ENCODE results near the gene URB1. TPM values are rescaled to one million over a fixed set of nuclear protein-coding genes. Genes with fewer than 3 reads are reported as not detected.

URB1 gene
- total and polyA plus RNA-seq, 9 donors, result 7.6 to 29.6 (median 18.0) TPM

DNA sequence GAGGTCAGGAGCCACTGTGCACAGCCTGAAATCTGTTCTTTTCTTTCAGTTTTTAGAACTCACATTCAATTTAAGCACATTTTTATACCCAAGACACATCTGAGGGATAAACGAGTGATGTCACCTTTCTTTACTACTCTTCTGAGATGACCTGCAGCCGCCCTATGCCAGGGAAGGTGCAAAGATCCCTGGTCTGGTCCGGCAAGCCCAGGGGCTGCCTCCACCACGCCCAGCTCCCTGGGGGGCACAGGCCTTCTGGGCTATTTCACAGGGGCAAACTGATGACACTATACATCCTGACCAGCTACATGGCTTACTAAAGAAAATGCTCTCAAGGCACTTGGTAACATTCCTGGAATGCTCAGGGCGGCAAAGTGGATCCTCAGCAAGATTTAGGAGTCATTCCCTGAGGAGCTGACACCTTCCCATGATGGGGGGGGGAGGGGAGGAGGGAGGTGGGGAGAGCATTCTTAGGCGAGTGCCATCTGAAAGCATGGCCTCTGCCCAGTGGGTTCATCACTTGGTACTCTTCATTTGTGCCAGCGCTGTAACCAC is 82.8 kb downstream of the URB1 start:
- Histone ChIP-seq H3K4me3 (no peak overlapping the region), H3K27me3 (no peaks in the 10 kb centered on the region), H3K27ac (no peak overlapping the region), H3K4me1 (ENCODE audit: insufficient read depth) (no peaks in the 10 kb centered on the region), H3K9me3 (no peaks in the 10 kb centered on the region), H3K36me3 (no peaks in the 10 kb centered on the region)
- intact Hi-C loops (cut with DNase I), result no loop called here
- TF ChIP-seq POLR2A (IDR thresholded peaks at IDR 0.05), result no peak
- no peak for TF ChIP-seq EP300 (IDR thresholded peaks at IDR 0.05)
- TF ChIP-seq, protein P1, sequence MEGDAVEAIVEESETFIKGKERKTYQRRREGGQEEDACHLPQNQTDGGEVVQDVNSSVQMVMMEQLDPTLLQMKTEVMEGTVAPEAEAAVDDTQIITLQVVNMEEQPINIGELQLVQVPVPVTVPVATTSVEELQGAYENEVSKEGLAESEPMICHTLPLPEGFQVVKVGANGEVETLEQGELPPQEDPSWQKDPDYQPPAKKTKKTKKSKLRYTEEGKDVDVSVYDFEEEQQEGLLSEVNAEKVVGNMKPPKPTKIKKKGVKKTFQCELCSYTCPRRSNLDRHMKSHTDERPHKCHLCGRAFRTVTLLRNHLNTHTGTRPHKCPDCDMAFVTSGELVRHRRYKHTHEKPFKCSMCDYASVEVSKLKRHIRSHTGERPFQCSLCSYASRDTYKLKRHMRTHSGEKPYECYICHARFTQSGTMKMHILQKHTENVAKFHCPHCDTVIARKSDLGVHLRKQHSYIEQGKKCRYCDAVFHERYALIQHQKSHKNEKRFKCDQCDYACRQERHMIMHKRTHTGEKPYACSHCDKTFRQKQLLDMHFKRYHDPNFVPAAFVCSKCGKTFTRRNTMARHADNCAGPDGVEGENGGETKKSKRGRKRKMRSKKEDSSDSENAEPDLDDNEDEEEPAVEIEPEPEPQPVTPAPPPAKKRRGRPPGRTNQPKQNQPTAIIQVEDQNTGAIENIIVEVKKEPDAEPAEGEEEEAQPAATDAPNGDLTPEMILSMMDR (IDR thresholded peaks at IDR 0.05), result no peak
- DNase-seq, result no peak
- 86 to 89% (median 87%) methylated on average over 7 of the region's 7 CpGs for WGBS, 3 donors

DNA sequence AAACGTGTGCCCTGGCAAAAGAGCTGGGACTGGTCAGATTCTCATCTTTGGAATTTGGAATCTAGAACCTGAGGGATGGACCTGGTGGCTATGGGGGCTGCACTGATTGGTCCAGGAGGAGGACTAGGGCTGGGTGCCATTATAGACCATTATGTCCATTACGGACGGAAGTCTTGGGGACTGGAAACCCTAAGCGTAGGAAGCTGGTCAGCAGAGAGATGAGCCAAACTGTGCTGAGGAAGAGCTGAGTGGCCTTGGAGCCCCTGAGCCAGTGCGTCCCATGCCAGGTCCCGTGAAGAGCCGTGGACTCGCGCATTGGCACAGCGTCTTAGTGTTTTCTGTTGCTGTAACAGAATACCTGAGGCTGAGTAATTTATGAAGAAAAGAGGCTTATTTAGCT is 84.1 kb downstream of the URB1 start:
- Histone ChIP-seq H3K4me1 (ENCODE audit: insufficient read depth) (no peaks in the 10 kb centered on the region), H3K9me3 (no peaks in the 10 kb centered on the region), H3K27me3 (no peaks in the 10 kb centered on the region), H3K27ac (no peak overlapping the region), H3K36me3 (no peaks in the 10 kb centered on the region), H3K4me3 (no peak overlapping the region)
- no peak for DNase-seq
- intact Hi-C loops (cut with DNase I), result no loop called here
- 90 to 95% (median 91%) methylated on average over 10 of the region's 10 CpGs for WGBS, 3 donors
- TF ChIP-seq POLR2A (IDR thresholded peaks at IDR 0.05) (no peak), EP300 (IDR thresholded peaks at IDR 0.05) (no peak)
- TF ChIP-seq, protein P1 (IDR thresholded peaks at IDR 0.05), result no peak

DNA sequence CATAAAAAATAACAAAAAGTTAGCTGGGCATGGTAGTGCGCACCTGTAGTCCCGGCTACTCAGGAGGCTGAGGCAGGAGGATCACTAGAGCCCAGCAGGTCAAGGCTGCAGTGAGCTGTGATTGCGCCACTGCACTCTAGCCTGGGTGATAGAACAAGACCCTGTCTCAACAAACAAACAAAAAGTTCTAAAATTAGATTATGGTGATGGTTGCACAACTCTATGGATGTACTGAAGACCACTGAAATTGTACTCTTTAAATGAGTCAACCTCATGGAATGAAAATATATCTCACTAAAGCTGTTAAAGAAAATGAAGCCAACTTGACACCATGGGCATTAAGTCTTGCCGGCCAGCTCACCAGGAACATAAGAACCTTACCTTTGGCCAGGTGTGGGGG is 85.1 kb downstream of the URB1 start:
- no peak overlapping the region for H3K27ac ChIP-seq
- WGBS, 3 donors, result 85 to 91% (median 88%) methylated on average over 4 of the region's 4 CpGs
- no peak for DNase-seq
- intact Hi-C loops (cut with DNase I), result no loop called here
- no peaks in the 10 kb centered on the region for H3K9me3 ChIP-seq
- H3K4me3 ChIP-seq, result no peak overlapping the region
- no peaks in the 10 kb centered on the region for H3K27me3 ChIP-seq
- TF ChIP-seq EP300 (IDR thresholded peaks at IDR 0.05), result no peak
- no peaks in the 10 kb centered on the region for H3K4me1 ChIP-seq (ENCODE audit: insufficient read depth)
- H3K36me3 ChIP-seq, result no peaks in the 10 kb centered on the region

DNA sequence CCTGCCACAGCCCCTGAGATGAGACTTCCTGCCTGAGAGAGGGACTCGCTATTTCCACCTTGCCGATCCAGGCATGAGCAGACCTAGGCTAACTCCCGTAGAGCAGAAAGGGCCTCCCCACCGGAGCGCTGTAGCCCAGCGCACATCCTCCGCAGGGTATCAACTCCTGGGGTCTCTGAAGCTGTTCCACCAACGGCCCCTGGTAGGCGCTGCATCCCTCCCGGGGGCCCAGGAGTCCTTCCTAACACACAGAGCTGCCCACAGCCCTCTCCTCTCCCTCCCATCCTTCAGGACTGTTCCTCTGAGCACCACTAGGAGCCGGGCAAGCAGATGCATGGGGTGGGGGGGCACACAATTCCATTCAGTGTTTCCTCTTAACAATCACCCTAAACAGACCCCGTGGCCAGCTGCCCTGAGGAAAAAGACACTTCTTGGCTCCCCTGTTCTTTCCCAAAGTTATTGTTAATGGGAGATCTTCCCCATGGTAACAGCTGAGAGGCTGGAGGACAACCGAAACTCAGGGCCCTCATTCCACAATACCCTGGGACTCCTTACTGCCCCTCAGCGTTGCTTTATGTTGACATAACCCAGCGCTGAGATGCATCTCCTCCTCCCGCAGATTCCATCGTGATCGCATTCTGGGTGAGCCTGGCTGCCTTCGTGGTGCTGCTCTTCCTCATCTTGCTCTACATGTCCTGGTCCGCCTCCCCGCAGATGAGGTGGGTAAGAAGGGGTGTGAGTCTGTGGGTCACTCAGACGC is 86.6 kb downstream of the URB1 start:
- no peak for DNase-seq
- WGBS, 3 donors, result 55 to 67% (median 58%) methylated on average over 22 of the region's 22 CpGs
- H3K9me3 ChIP-seq, result no peaks in the 10 kb centered on the region
- H3K27ac ChIP-seq, result no peak overlapping the region
- no peaks in the 10 kb centered on the region for H3K36me3 ChIP-seq
- no peaks in the 10 kb centered on the region for H3K27me3 ChIP-seq
- TF ChIP-seq, protein P1 (IDR thresholded peaks at IDR 0.05), result no peak
- TF ChIP-seq POLR2A (IDR thresholded peaks at IDR 0.05) (no peak), EP300 (IDR thresholded peaks at IDR 0.05) (no peak)
- no peak overlapping the region for H3K4me3 ChIP-seq
- intact Hi-C loops (cut with DNase I), result no loop called here
- no peaks in the 10 kb centered on the region for H3K4me1 ChIP-seq (ENCODE audit: insufficient read depth)

DNA sequence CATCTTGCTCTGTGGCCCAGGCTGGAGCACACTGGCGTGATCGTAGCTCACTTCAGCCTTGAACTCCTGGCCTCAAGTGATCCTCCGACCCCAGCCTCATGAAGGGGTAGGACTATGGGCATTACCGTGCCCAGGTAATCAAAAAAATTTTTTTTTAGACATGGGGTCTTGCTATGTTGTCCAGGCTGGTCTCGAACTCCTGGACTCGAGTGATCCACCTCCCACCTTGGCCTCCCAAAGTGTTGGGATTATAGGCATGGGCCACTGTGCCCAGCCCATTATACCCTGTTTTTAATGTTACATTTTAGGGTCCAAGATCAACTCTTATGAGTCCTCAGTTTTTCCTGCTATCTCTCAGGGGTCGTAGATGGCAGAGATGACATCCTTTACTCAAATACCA is 87.8 kb downstream of the URB1 start:
- TF ChIP-seq, protein P1 (IDR thresholded peaks at IDR 0.05), result no peak
- no peak for TF ChIP-seq EP300 (IDR thresholded peaks at IDR 0.05)
- no peak for TF ChIP-seq POLR2A (IDR thresholded peaks at IDR 0.05)
- Histone ChIP-seq H3K4me1 (ENCODE audit: insufficient read depth) (no peaks in the 10 kb centered on the region), H3K27ac (no peak overlapping the region), H3K4me3 (no peak overlapping the region), H3K27me3 (no peaks in the 10 kb centered on the region), H3K36me3 (no peaks in the 10 kb centered on the region), H3K9me3 (no peaks in the 10 kb centered on the region)
- intact Hi-C loops (cut with DNase I), result no loop called here
- DNase-seq, result no peak
- 94 to 95% (median 94%) methylated on average over 7 of the region's 7 CpGs for WGBS, 3 donors
